Activated CD8-positive, alpha-beta memory T cell treated with anti-CD3 and anti-CD28 coated beads, Interleukin-2, amount 50 U/mL, for 24 hours (primary cell): Measurements from ENCODE around the gene SPATS2.
"Not testable (repeated sequence)": the region's sequence is repeated elsewhere in the genome, so short reads cannot be mapped to it uniquely, and the experiment has no call there.

Source experiments
- DNase-seq: peaks from one replicate; pipeline ENCODE4 v3.0.0-alpha.2; 2020; ENCODE audit errors: extremely low read depth

The SPATS2 gene

GRCh38 chr12:49352351-49352750 lies 14.9 kb upstream of the SPATS2 start:
- DNase-seq, result no peak

GRCh38 chr12:49355913-49356312 lies 11.3 kb upstream of the SPATS2 start:
- no peak for DNase-seq

GRCh38 chr12:49357103-49357678 lies 10.1 kb upstream of the SPATS2 start:
- no peak for DNase-seq

- no peak for DNase-seq
These were observed 8.7 kb upstream of the SPATS2 start for GRCh38 chr12:49358483-49359141.

GRCh38 chr12:49359671-49360070 lies 7.6 kb upstream of the SPATS2 start:
- DNase-seq, result no peak

GRCh38 chr12:49362077-49362476 lies 5.2 kb upstream of the SPATS2 start:
- no peak for DNase-seq

- DNase-seq, result no peak
These were observed 2.3 kb upstream of the SPATS2 start for GRCh38 chr12:49364989-49365388.

GRCh38 chr12:49365542-49365941 lies 1.7 kb upstream of the SPATS2 start:
- no peak for DNase-seq

GRCh38 chr12:49366096-49366651 lies 1.1 kb upstream of the SPATS2 start:
- DNase-seq, result no peak

GRCh38 chr12:49366652-49367380 lies 446 bp upstream of the SPATS2 start:
- peak; percentile 60 for DNase-seq

GRCh38 chr12:49368240-49368600 lies 958 bp downstream of the SPATS2 start:
- no peak for DNase-seq

GRCh38 chr12:49369411-49370145 lies 2.3 kb downstream of the SPATS2 start:
- DNase-seq, result no peak

- DNase-seq, result no peak
These were observed 3.3 kb downstream of the SPATS2 start for GRCh38 chr12:49370539-49370938.

GRCh38 chr12:49375406-49375805 lies 8.1 kb downstream of the SPATS2 start:
- DNase-seq, result no peak

- DNase-seq, result no peak
These were observed 10.1 kb downstream of the SPATS2 start for GRCh38 chr12:49377386-49377785.

GRCh38 chr12:49380184-49380583 lies 12.9 kb downstream of the SPATS2 start:
- not testable (repeated sequence) for DNase-seq

- peak; percentile 23 for DNase-seq
These were observed 21.6 kb downstream of the SPATS2 start for GRCh38 chr12:49388682-49389386.

- DNase-seq, result no peak
These were observed 22.1 kb downstream of the SPATS2 start for GRCh38 chr12:49389387-49389703.

GRCh38 chr12:49397000-49397399 lies 29.7 kb downstream of the SPATS2 start:
- no peak for DNase-seq

GRCh38 chr12:49400304-49400703 lies 33.0 kb downstream of the SPATS2 start:
- no peak for DNase-seq

GRCh38 chr12:49403971-49404450 lies 36.7 kb downstream of the SPATS2 start:
- DNase-seq, result no peak

GRCh38 chr12:49404956-49405355 lies 37.7 kb downstream of the SPATS2 start:
- DNase-seq, result no peak
